Mesenchymal stem cell (in vitro differentiated cells and primary cell): ENCODE data around the gene CPT2.

Source experiments
- DNase-seq: peaks from one replicate; pipeline ENCODE4 v3.0.0-alpha.2; 2013
- H2AFZ ChIP-seq: one replicate; pipeline ENCODE4 v1.6.1; 2013; ENCODE audit warnings: low read depth, mild to moderate bottlenecking, control low read depth, inconsistent platforms, low read length, moderate library complexity
- H2AK5ac ChIP-seq: 2 replicates; pipeline ENCODE4 v1.6.1; 2013; ENCODE audit warnings: low read length, moderate library complexity, mild to moderate bottlenecking, inconsistent platforms; ENCODE audit not compliant: severe bottlenecking
- H2BK120ac ChIP-seq: one replicate; pipeline ENCODE4 v1.6.1; 2013; ENCODE audit warnings: low read depth, mild to moderate bottlenecking, inconsistent platforms, low read length, moderate library complexity
- H2BK12ac ChIP-seq, 2 experiments: one replicate each; pipeline ENCODE4 v1.6.1; 2013; ENCODE audit warnings: inconsistent platforms in 2 of 2, low read length in 2 of 2, mild to moderate bottlenecking in 2 of 2, moderate library complexity in 2 of 2, control low read depth in 1 of 2
- H2BK15ac ChIP-seq: one replicate; pipeline ENCODE4 v1.6.1; 2013; ENCODE audit warnings: mild to moderate bottlenecking, low read depth, inconsistent platforms; ENCODE audit not compliant: poor library complexity, severe bottlenecking
- H2BK5ac ChIP-seq: 2 replicates; pipeline ENCODE4 v1.6.1; 2013; ENCODE audit warnings: low read depth, mild to moderate bottlenecking, low read length, control low read depth, inconsistent platforms; ENCODE audit not compliant: poor library complexity, severe bottlenecking
- H3K14ac ChIP-seq, 2 experiments: one replicate each; pipeline ENCODE4 v1.6.1; 2013; ENCODE audit warnings: inconsistent platforms in 2 of 2, low read length in 2 of 2, control low read depth in 1 of 2, mild to moderate bottlenecking in 1 of 2, moderate library complexity in 1 of 2
- H3K18ac ChIP-seq, 2 experiments: one replicate each; pipeline ENCODE4 v1.6.1; 2013; ENCODE audit warnings: inconsistent platforms in 2 of 2, low read length in 2 of 2, control low read depth in 1 of 2, low read depth in 1 of 2, mild to moderate bottlenecking in 1 of 2
- H3K23ac ChIP-seq, 2 experiments: one replicate each; pipeline ENCODE4 v1.6.1; 2013; ENCODE audit warnings: inconsistent platforms in 2 of 2, low read length in 2 of 2, mild to moderate bottlenecking in 2 of 2, moderate library complexity in 2 of 2, control low read depth in 1 of 2
- H3K27ac ChIP-seq: 2 replicates; pipeline ENCODE4 v1.5.1; 2013; ENCODE audit warnings: mild to moderate bottlenecking, moderate library complexity, low read length, control low read depth, inconsistent platforms; ENCODE audit not compliant: poor library complexity, severe bottlenecking
- H3K27me3 ChIP-seq, 2 experiments: 2 replicates each; pipeline versions ENCODE4 v1.6.1 to v1.7.0; 2013; ENCODE audit warnings: low read length in 2 of 2, mild to moderate bottlenecking in 2 of 2, moderate library complexity in 2 of 2, control low read depth in 1 of 2, inconsistent platforms in 1 of 2; ENCODE audit not compliant: control insufficient read depth in 1 of 2, insufficient read depth in 1 of 2
- H3K36me3 ChIP-seq, 2 experiments: 2 replicates each; pipeline versions ENCODE4 v1.6.1 to v1.7.0; 2013; ENCODE audit warnings: low read length in 2 of 2, control low read depth in 1 of 2, inconsistent platforms in 1 of 2, low read depth in 1 of 2, mild to moderate bottlenecking in 1 of 2; ENCODE audit not compliant: insufficient read depth in 2 of 2, control insufficient read depth in 1 of 2
- H3K4ac ChIP-seq, 2 experiments: one replicate each; pipeline ENCODE4 v1.6.1; 2013; ENCODE audit warnings: inconsistent platforms in 2 of 2, low read length in 2 of 2, mild to moderate bottlenecking in 2 of 2, moderate library complexity in 2 of 2, control low read depth in 1 of 2, low read depth in 1 of 2
- H3K4me1 ChIP-seq: 2 replicates; pipeline ENCODE4 v1.6.1; 2013; ENCODE audit warnings: low read depth, low read length, control low read depth; ENCODE audit not compliant: control insufficient read depth, insufficient read depth
- H3K4me2 ChIP-seq: 2 replicates; pipeline ENCODE4 v1.6.1; 2013; ENCODE audit warnings: low read length, mild to moderate bottlenecking, inconsistent platforms; ENCODE audit not compliant: poor library complexity, severe bottlenecking
- H3K4me3 ChIP-seq, 2 experiments: 2 replicates each; pipeline versions ENCODE4 v1.5.1 to v1.7.0; 2013; ENCODE audit warnings: low read length in 2 of 2, mild to moderate bottlenecking in 2 of 2, control low read depth in 1 of 2, low read depth in 1 of 2; ENCODE audit not compliant: insufficient read depth in 1 of 2
- H3K79me1 ChIP-seq: replicated peaks from 2 replicates; pipeline ENCODE4 v1.6.1; 2013; ENCODE audit warnings: mild to moderate bottlenecking, control low read depth, low read length, inconsistent platforms; ENCODE audit not compliant: poor library complexity, severe bottlenecking
- H3K9ac ChIP-seq: 2 replicates; pipeline ENCODE4 v1.7.0; 2013; ENCODE audit warnings: mild to moderate bottlenecking, low read length, moderate library complexity
- H3K9me3 ChIP-seq: 2 replicates; pipeline ENCODE4 v1.7.0; 2013; ENCODE audit warnings: mild to moderate bottlenecking, low read length; ENCODE audit not compliant: control insufficient read depth
- H4K8ac ChIP-seq: one replicate; pipeline ENCODE4 v1.6.1; 2013; ENCODE audit warnings: inconsistent platforms, mild to moderate bottlenecking, low read length, moderate library complexity
- H4K91ac ChIP-seq: one replicate; pipeline ENCODE4 v1.6.1; 2013; ENCODE audit warnings: mild to moderate bottlenecking, low read length, inconsistent platforms
- WGBS: methylation state at CpG from one replicate; pipeline ENCODE4 v1.1.7; 2013; ENCODE audit warnings: mixed read lengths; 5-methylcytosine and 5-hydroxymethylcytosine counted together

The CPT2 gene

DNA sequence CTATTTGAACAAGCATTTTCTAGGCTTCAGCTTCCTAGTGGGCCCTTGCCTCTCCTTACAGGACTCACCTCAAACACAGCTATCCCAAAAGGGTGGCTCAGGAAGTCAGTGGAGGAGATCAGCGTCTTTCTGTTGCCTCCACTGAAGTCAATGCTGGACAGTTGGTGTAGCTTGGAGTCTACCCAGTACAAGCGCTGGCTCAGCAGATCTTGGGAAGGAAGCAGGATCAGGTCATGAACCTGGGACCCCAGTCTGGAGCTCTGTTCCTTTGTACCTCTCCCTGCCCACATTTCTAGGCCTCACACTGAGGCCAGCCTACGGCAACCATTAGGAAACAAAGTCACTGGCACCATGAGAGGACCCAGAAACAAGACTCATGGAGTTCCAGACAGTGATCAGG is 65.4 kb downstream of the CPT2 start:
- Histone ChIP-seq H3K4me2 (no peak overlapping the region), H3K4me1 (peaks cover 3% of the 10 kb centered on the region), H3K4me3 (no peak overlapping the region), H2BK12ac (no peak overlapping the region), H3K27me3 (no peaks in the 10 kb centered on the region), H2AK5ac (no peak overlapping the region), H4K91ac (no peak overlapping the region), H3K79me1 (no peaks in the 10 kb centered on the region), H4K8ac (no peak overlapping the region), H3K4ac (no peak overlapping the region), H2AFZ (no peak overlapping the region), H2BK120ac (no peak overlapping the region), H3K14ac (no peak overlapping the region), H3K23ac (no peak overlapping the region), H3K27ac (no peak overlapping the region), H2BK15ac (no peak overlapping the region), H3K9me3 (no peaks in the 10 kb centered on the region), H3K18ac (no peak overlapping the region), H3K36me3 (peaks cover 33 to 68% of the 10 kb centered on the region in 2 experiments), H2BK5ac (no peak overlapping the region), H3K9ac (no peak overlapping the region)
- DNase-seq = no peak
- WGBS = 92% methylated on average over 3 of the region's 3 CpGs
